ENCODE results near the gene SUGCT.

The SUGCT gene

GRCh38 chr7:40400525-40400924, 265.7 kb downstream of the SUGCT start:
- H3K4me2 ChIP-seq (ENCODE audit: insufficient read depth, low read length), result no peak overlapping the region

DNA sequence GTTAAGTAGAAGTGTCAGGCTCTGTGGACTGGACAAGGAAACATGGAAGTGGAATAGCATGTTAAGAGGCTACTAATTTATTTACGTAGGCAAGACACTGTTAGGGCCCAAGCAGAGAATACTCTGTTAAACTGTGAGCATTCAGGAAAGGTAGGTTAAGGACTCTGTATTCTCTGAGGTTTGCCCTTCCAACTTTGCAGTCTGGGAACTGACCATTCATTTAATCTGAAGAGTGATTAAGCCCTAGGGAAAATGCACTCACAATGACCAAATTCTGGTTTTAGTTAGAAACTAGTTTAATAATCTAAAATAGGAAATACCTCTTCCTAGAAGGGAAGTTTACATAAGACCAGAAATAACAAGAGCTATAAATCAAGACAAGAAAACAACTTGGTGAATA, 266.6 kb downstream of the SUGCT start:
- Histone ChIP-seq H4K20me1 (ENCODE audit: insufficient read depth, low read length) (no peaks in the 10 kb centered on the region), H3K4me1 (ENCODE audit: insufficient read depth, low read length) (no peaks in the 10 kb centered on the region), H3K4me2 (ENCODE audit: insufficient read depth, low read length) (no peak overlapping the region), H3K9ac (ENCODE audit: low read depth, low read length) (no peak overlapping the region), H2AFZ (ENCODE audit: low read depth, low read length) (no peak overlapping the region), H3K4me3 (ENCODE audit: low read depth in 1 of 2, low read length in 2 of 2) (no peak overlapping the region), H3K9me3 (ENCODE audit: insufficient read depth, low read length, severe bottlenecking) (no peaks in the 10 kb centered on the region), H3K36me3 (ENCODE audit: insufficient read depth, low read length) (no peaks in the 10 kb centered on the region), H3K27ac (ENCODE audit: low read length) (no peak overlapping the region), H3K27me3 (ENCODE audit: insufficient read depth, low read length, poor library complexity) (peaks cover 3% of the 10 kb centered on the region), H3K79me2 (ENCODE audit: insufficient read depth, low read length) (no peaks in the 10 kb centered on the region)
- TF ChIP-seq EZH2 (IDR thresholded peaks at IDR 0.05; ENCODE audit: borderline replicate concordance, low read depth, low read length, severe bottlenecking), result no peak
- TF ChIP-seq, protein P1, sequence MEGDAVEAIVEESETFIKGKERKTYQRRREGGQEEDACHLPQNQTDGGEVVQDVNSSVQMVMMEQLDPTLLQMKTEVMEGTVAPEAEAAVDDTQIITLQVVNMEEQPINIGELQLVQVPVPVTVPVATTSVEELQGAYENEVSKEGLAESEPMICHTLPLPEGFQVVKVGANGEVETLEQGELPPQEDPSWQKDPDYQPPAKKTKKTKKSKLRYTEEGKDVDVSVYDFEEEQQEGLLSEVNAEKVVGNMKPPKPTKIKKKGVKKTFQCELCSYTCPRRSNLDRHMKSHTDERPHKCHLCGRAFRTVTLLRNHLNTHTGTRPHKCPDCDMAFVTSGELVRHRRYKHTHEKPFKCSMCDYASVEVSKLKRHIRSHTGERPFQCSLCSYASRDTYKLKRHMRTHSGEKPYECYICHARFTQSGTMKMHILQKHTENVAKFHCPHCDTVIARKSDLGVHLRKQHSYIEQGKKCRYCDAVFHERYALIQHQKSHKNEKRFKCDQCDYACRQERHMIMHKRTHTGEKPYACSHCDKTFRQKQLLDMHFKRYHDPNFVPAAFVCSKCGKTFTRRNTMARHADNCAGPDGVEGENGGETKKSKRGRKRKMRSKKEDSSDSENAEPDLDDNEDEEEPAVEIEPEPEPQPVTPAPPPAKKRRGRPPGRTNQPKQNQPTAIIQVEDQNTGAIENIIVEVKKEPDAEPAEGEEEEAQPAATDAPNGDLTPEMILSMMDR (IDR thresholded peaks at IDR 0.05; ENCODE audit: borderline replicate concordance, extremely low read depth, low read length, poor library complexity, severe bottlenecking), result no peak
- no peak for DNase-seq
- ATAC-seq (ENCODE audit: insufficient read depth, low read depth), result no peak

More at GRCh38 chr7:40400525-40400924, 265.7 kb downstream of the SUGCT start:
- Histone ChIP-seq H3K79me2 (ENCODE audit: insufficient read depth, low read length) (no peaks in the 10 kb centered on the region), H3K9me3 (ENCODE audit: insufficient read depth, low read length, severe bottlenecking) (no peaks in the 10 kb centered on the region), H3K4me3 (ENCODE audit: low read depth in 1 of 2, low read length in 2 of 2) (no peak overlapping the region), H3K36me3 (ENCODE audit: insufficient read depth, low read length) (no peaks in the 10 kb centered on the region), H3K27me3 (ENCODE audit: insufficient read depth, low read length, poor library complexity) (peaks cover 3% of the 10 kb centered on the region), H3K9ac (ENCODE audit: low read depth, low read length) (no peak overlapping the region), H3K4me1 (ENCODE audit: insufficient read depth, low read length) (no peaks in the 10 kb centered on the region), H4K20me1 (ENCODE audit: insufficient read depth, low read length) (no peaks in the 10 kb centered on the region), H2AFZ (ENCODE audit: low read depth, low read length) (no peak overlapping the region), H3K27ac (ENCODE audit: low read length) (no peak overlapping the region)
- TF ChIP-seq EZH2 (IDR thresholded peaks at IDR 0.05; ENCODE audit: borderline replicate concordance, low read depth, low read length, severe bottlenecking), result no peak
- TF ChIP-seq, protein P1 (IDR thresholded peaks at IDR 0.05; ENCODE audit: borderline replicate concordance, extremely low read depth, low read length, poor library complexity, severe bottlenecking), result no peak
- ATAC-seq (ENCODE audit: insufficient read depth, low read depth) (no peak), DNase-seq (no peak)

DNA sequence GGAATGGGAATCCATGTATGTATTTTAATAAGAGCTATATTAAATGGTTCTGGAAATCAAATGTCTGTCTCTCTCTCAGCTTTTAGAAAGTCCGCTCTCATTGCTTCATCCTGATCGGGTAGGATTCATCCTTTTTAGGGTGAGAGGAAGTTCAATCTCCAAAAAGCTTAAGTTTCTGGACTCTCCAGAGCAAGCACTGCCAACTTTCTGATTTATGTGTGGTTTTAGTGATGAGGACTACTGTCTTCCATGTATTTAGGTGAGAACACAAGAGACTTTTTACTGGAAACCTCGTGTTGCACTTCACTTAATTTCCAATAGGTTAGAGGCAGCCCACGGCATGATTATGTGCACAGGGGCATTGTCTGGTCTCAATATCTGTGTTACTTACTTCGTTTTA, 267.9 kb downstream of the SUGCT start:
- Histone ChIP-seq H3K9me3 (ENCODE audit: insufficient read depth, low read length, severe bottlenecking) (no peaks in the 10 kb centered on the region), H3K27ac (ENCODE audit: low read length) (no peak overlapping the region), H3K27me3 (ENCODE audit: insufficient read depth, low read length, poor library complexity) (no peaks in the 10 kb centered on the region), H3K36me3 (ENCODE audit: insufficient read depth, low read length) (no peaks in the 10 kb centered on the region), H2AFZ (ENCODE audit: low read depth, low read length) (no peak overlapping the region), H3K4me1 (ENCODE audit: insufficient read depth, low read length) (no peaks in the 10 kb centered on the region), H3K4me3 (ENCODE audit: low read depth in 1 of 2, low read length in 2 of 2) (no peak overlapping the region), H3K79me2 (ENCODE audit: insufficient read depth, low read length) (no peaks in the 10 kb centered on the region), H3K9ac (ENCODE audit: low read depth, low read length) (no peak overlapping the region), H3K4me2 (ENCODE audit: insufficient read depth, low read length) (no peak overlapping the region), H4K20me1 (ENCODE audit: insufficient read depth, low read length) (no peaks in the 10 kb centered on the region)
- ATAC-seq (ENCODE audit: insufficient read depth, low read depth) (no peak), DNase-seq (no peak)
- TF ChIP-seq, protein P1 (IDR thresholded peaks at IDR 0.05; ENCODE audit: borderline replicate concordance, extremely low read depth, low read length, poor library complexity, severe bottlenecking), result no peak
- no peak for TF ChIP-seq EZH2 (IDR thresholded peaks at IDR 0.05; ENCODE audit: borderline replicate concordance, low read depth, low read length, severe bottlenecking)

All from DND-41 (cell line).